ENCODE measurements around the gene DNAJC24.

DNAJC24 gene

DNA sequence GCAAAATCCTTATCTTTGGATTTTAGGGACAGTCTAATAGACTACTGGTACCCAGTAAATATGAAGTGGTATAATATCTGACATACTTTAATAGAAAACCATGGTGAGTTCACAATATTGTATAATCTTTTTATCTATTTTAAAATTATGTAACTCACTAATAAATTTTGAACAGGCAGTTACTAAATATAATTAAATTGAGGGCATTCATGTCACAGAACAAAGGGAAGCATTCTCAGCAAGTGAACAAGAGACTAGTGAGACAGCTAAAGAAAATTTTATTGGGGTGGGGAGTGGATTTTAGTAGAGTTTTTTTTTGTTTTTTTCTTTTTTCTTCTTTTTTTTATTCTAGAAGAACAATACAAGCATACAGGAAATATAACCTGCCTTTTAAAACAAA lies 55.0 kb downstream of the DNAJC24 start:
- TF ChIP-seq TAF1 (IDR thresholded peaks at IDR 0.05; ENCODE audit: low read depth, low read length), result no peak
- TF ChIP-seq PAX5 (IDR thresholded peaks at IDR 0.05; ENCODE audit: insufficient read depth, low read length, severe bottlenecking), result no peak
- TF ChIP-seq SPI1 (IDR thresholded peaks at IDR 0.05; ENCODE audit: low read depth, low read length), result no peak
- FAIRE-seq (no peak), DNase-seq (ENCODE audit: insufficient read length, low spot score) (no peak)

GRCh38 chr11:31433851-31434250 lies 64.2 kb downstream of the DNAJC24 start:
- DNase-seq (ENCODE audit: insufficient read length, low spot score) (no peak), FAIRE-seq (no peak)
- TF ChIP-seq PAX5 (IDR thresholded peaks at IDR 0.05; ENCODE audit: insufficient read depth, low read length, severe bottlenecking), result no peak
- no peak for TF ChIP-seq SPI1 (IDR thresholded peaks at IDR 0.05; ENCODE audit: low read depth, low read length)
- no peak for TF ChIP-seq POLR2AphosphoS5 (IDR thresholded peaks at IDR 0.05; ENCODE audit: low read depth, low read length)
- TF ChIP-seq TAF1 (IDR thresholded peaks at IDR 0.05; ENCODE audit: low read depth, low read length), result no peak
- no peak for TF ChIP-seq POU2F2 (IDR thresholded peaks at IDR 0.05; ENCODE audit: low read depth, low read length)
- no peak for TF ChIP-seq POLR2A (IDR thresholded peaks at IDR 0.05; ENCODE audit: low read depth, low read length)

- TF ChIP-seq POLR2AphosphoS5 (IDR thresholded peaks at IDR 0.05; ENCODE audit: low read depth, low read length) (no peak), POLR2A (IDR thresholded peaks at IDR 0.05; ENCODE audit: low read depth, low read length) (no peak), POU2F2 (IDR thresholded peaks at IDR 0.05; ENCODE audit: low read depth, low read length) (no peak), TAF1 (IDR thresholded peaks at IDR 0.05; ENCODE audit: low read depth, low read length) (no peak), SPI1 (IDR thresholded peaks at IDR 0.05; ENCODE audit: low read depth, low read length) (no peak), PAX5 (IDR thresholded peaks at IDR 0.05; ENCODE audit: insufficient read depth, low read length, severe bottlenecking) (no peak)
- no peak for DNase-seq (ENCODE audit: insufficient read length, low spot score)
- no peak for FAIRE-seq
These were observed 68.2 kb downstream of the DNAJC24 start for GRCh38 chr11:31437742-31438435.

- DNase-seq (ENCODE audit: insufficient read length, low spot score) (no peak), FAIRE-seq (no peak)
- TF ChIP-seq POU2F2 (IDR thresholded peaks at IDR 0.05; ENCODE audit: low read depth, low read length), result no peak
These were observed 71.6 kb downstream of the DNAJC24 start for GRCh38 chr11:31441296-31441695.

DNA sequence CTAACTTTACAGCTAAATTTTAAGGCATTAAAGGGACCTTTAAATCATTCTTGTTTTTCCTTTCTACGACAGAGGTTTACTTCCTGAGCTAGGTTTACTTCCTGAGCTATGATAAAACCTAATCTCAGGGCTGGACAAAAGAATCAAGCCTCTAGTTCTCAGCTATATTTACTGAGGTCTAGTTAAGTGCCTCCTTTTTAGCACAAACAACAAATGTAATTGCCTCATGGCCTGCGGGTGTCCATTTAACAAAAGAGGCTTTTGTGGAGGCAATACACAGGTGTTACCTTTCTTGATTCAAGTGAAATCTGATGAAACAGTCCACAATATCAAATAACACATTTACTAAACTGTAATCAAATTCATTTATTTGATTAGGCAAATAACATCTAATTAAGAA lies 72.4 kb downstream of the DNAJC24 start:
- no peak for FAIRE-seq
- no peak for DNase-seq (ENCODE audit: insufficient read length, low spot score)
- TF ChIP-seq POLR2AphosphoS5 (IDR thresholded peaks at IDR 0.05; ENCODE audit: low read depth, low read length), result no peak
- no peak for TF ChIP-seq POU2F2 (IDR thresholded peaks at IDR 0.05; ENCODE audit: low read depth, low read length)
- no peak for TF ChIP-seq SPI1 (IDR thresholded peaks at IDR 0.05; ENCODE audit: low read depth, low read length)
- no peak for TF ChIP-seq POLR2A (IDR thresholded peaks at IDR 0.05; ENCODE audit: low read depth, low read length)
- TF ChIP-seq PAX5 (IDR thresholded peaks at IDR 0.05; ENCODE audit: insufficient read depth, low read length, severe bottlenecking), result no peak

- DNase-seq (ENCODE audit: insufficient read length, low spot score) (no peak), FAIRE-seq (no peak)
- TF ChIP-seq POU2F2 (IDR thresholded peaks at IDR 0.05; ENCODE audit: low read depth, low read length) (no peak), SPI1 (IDR thresholded peaks at IDR 0.05; ENCODE audit: low read depth, low read length) (no peak), POLR2AphosphoS5 (IDR thresholded peaks at IDR 0.05; ENCODE audit: low read depth, low read length) (no peak), POLR2A (IDR thresholded peaks at IDR 0.05; ENCODE audit: low read depth, low read length) (no peak), TAF1 (IDR thresholded peaks at IDR 0.05; ENCODE audit: low read depth, low read length) (no peak), PAX5 (IDR thresholded peaks at IDR 0.05; ENCODE audit: insufficient read depth, low read length, severe bottlenecking) (no peak)
These were observed 74.1 kb downstream of the DNAJC24 start for GRCh38 chr11:31443802-31444201.

DNA sequence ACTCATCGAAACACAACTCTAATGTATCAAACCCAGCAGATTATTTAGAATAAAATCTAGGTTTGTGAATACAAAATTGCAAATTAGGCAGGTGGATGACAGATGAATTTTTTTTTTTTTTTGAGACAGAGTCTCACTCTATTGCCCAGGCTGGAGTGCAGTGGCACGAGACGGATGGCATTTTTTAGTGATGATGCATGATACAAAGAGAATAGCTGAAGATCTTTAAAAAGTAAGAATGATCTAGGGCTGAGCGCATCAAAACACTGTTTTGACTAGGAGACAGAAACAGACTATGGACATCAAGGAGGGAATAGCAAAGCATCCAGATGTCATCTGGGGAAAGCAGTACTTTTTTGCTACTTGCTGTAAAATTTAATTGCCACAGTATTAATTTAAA lies 76.0 kb downstream of the DNAJC24 start:
- no peak for FAIRE-seq
- TF ChIP-seq POLR2A (IDR thresholded peaks at IDR 0.05; ENCODE audit: low read depth, low read length) (no peak), POLR2AphosphoS5 (IDR thresholded peaks at IDR 0.05; ENCODE audit: low read depth, low read length) (no peak), PAX5 (IDR thresholded peaks at IDR 0.05; ENCODE audit: insufficient read depth, low read length, severe bottlenecking) (no peak), POU2F2 (IDR thresholded peaks at IDR 0.05; ENCODE audit: low read depth, low read length) (no peak), TAF1 (IDR thresholded peaks at IDR 0.05; ENCODE audit: low read depth, low read length) (no peak), SPI1 (IDR thresholded peaks at IDR 0.05; ENCODE audit: low read depth, low read length) (no peak)
- no peak for DNase-seq (ENCODE audit: insufficient read length, low spot score)

GRCh38 chr11:31449040-31449439 lies 79.4 kb downstream of the DNAJC24 start:
- FAIRE-seq (no peak), DNase-seq (ENCODE audit: insufficient read length, low spot score) (no peak)
- TF ChIP-seq POU2F2 (IDR thresholded peaks at IDR 0.05; ENCODE audit: low read depth, low read length) (no peak), POLR2AphosphoS5 (IDR thresholded peaks at IDR 0.05; ENCODE audit: low read depth, low read length) (no peak), SPI1 (IDR thresholded peaks at IDR 0.05; ENCODE audit: low read depth, low read length) (no peak), PAX5 (IDR thresholded peaks at IDR 0.05; ENCODE audit: insufficient read depth, low read length, severe bottlenecking) (no peak)

DNA sequence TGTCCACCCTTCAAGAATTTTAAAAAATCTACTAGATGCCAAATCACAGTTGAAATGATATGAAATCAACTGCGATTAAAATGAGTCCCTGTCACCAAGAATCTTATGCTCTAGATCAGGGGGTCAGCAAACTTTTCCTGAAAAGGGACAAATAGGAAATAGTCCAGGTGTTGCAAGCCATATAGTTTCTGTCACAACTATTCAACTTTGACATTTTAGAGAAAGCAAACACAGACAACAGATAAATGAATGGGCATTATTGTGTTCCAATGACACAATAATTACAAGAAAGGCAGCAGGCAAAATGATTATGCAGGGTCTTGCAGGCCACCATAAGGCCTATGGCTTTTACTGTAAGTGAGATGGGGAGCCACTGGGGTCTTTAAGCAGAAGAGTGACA lies 81.2 kb downstream of the DNAJC24 start:
- no peak for TF ChIP-seq PAX5 (IDR thresholded peaks at IDR 0.05; ENCODE audit: insufficient read depth, low read length, severe bottlenecking)
- no peak for TF ChIP-seq TAF1 (IDR thresholded peaks at IDR 0.05; ENCODE audit: low read depth, low read length)
- TF ChIP-seq POU2F2 (IDR thresholded peaks at IDR 0.05; ENCODE audit: low read depth, low read length), result no peak
- TF ChIP-seq POLR2A (IDR thresholded peaks at IDR 0.05; ENCODE audit: low read depth, low read length), result no peak
- no peak for TF ChIP-seq SPI1 (IDR thresholded peaks at IDR 0.05; ENCODE audit: low read depth, low read length)
- TF ChIP-seq POLR2AphosphoS5 (IDR thresholded peaks at IDR 0.05; ENCODE audit: low read depth, low read length), result no peak

DNA sequence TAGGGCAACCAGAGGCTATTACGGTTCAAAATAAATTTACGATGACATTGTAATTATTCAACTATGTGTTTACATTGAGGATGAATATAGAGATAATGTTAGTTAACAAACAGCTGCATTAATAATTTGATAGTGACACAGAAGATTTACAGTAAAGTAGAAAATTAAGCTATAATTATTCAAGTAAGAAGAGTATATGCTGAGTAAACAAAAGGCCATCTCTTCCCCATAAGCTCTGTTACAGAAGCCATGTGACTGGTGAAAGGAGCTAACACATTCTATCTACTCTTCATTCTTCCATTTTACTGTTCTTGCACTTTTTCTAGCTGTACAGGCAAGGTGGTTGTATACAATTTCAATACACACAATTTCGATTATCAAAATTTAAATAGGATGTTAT lies 85.5 kb downstream of the DNAJC24 start:
- FAIRE-seq (no peak), DNase-seq (ENCODE audit: insufficient read length, low spot score) (no peak)
- TF ChIP-seq PAX5 (IDR thresholded peaks at IDR 0.05; ENCODE audit: insufficient read depth, low read length, severe bottlenecking) (no peak), SPI1 (IDR thresholded peaks at IDR 0.05; ENCODE audit: low read depth, low read length) (no peak), POLR2A (IDR thresholded peaks at IDR 0.05; ENCODE audit: low read depth, low read length) (no peak), TAF1 (IDR thresholded peaks at IDR 0.05; ENCODE audit: low read depth, low read length) (no peak)

More for the DNA sequence above, 81.2 kb downstream of the DNAJC24 start:
- FAIRE-seq, result no peak
- DNase-seq (ENCODE audit: insufficient read length, low spot score), result no peak

All from GM12891 (cell line).